Skeletal muscle satellite cell (primary cell): ENCODE measurements around the gene SNAPC2.
"Not testable (repeated sequence)": the region's sequence is repeated elsewhere in the genome, so short reads cannot be mapped to it uniquely, and the experiment has no call there.

Experiments
- H3K27me3 ChIP-seq: 2 replicates; pipeline ENCODE4 v1.7.0; 2013; ENCODE audit warnings: low read length; ENCODE audit not compliant: control insufficient read depth, insufficient read depth
- H3K36me3 ChIP-seq: 2 replicates; pipeline ENCODE4 v1.7.0; 2013; ENCODE audit warnings: mild to moderate bottlenecking, control low read depth, low read length; ENCODE audit not compliant: insufficient read depth
- H3K4me1 ChIP-seq: 2 replicates; pipeline ENCODE4 v1.7.0; 2013; ENCODE audit warnings: low read length; ENCODE audit not compliant: control insufficient read depth, insufficient read depth
- H3K4me2 ChIP-seq: 2 replicates; pipeline ENCODE4 v1.7.0; 2013; ENCODE audit warnings: mild to moderate bottlenecking, low read length
- H3K4me3 ChIP-seq: 2 replicates; pipeline ENCODE4 v1.7.0; 2013; ENCODE audit warnings: low read length
- H3K9ac ChIP-seq: 2 replicates; pipeline ENCODE4 v1.7.0; 2013; ENCODE audit warnings: mild to moderate bottlenecking, low read depth, low read length, moderate library complexity
- H3K9me3 ChIP-seq: replicated peaks from 2 replicates; pipeline ENCODE4 v1.7.0; 2013; ENCODE audit warnings: mild to moderate bottlenecking, control low read depth, low read length

The SNAPC2 gene

GRCh38 chr19:7912144-7912696, 7.9 kb upstream of the SNAPC2 start:
- Histone ChIP-seq H3K9me3 (no peaks in the 10 kb centered on the region), H3K27me3 (peaks cover 15% of the 10 kb centered on the region), H3K36me3 (peaks cover 29% of the 10 kb centered on the region), H3K9ac (no peak overlapping the region), H3K4me3 (no peak overlapping the region), H3K4me1 (peaks cover 17% of the 10 kb centered on the region), H3K4me2 (no peak overlapping the region)

GRCh38 chr19:7912697-7913564, 7.2 kb upstream of the SNAPC2 start:
- Histone ChIP-seq H3K4me2 (no peak overlapping the region), H3K27me3 (peaks cover 17% of the 10 kb centered on the region), H3K9ac (no peak overlapping the region), H3K4me1 (peaks cover 24% of the 10 kb centered on the region), H3K9me3 (no peaks in the 10 kb centered on the region), H3K4me3 (no peak overlapping the region), H3K36me3 (peaks cover 27% of the 10 kb centered on the region)

GRCh38 chr19:7913652-7914051, 6.5 kb upstream of the SNAPC2 start:
- peaks cover 27% of the 10 kb centered on the region for H3K36me3 ChIP-seq
- H3K9me3 ChIP-seq = no peaks in the 10 kb centered on the region
- no peak overlapping the region for H3K9ac ChIP-seq
- peaks cover 25% of the 10 kb centered on the region for H3K4me1 ChIP-seq
- H3K27me3 ChIP-seq = peaks cover 17% of the 10 kb centered on the region
- H3K4me2 ChIP-seq = no peak overlapping the region
- no peak overlapping the region for H3K4me3 ChIP-seq

DNA sequence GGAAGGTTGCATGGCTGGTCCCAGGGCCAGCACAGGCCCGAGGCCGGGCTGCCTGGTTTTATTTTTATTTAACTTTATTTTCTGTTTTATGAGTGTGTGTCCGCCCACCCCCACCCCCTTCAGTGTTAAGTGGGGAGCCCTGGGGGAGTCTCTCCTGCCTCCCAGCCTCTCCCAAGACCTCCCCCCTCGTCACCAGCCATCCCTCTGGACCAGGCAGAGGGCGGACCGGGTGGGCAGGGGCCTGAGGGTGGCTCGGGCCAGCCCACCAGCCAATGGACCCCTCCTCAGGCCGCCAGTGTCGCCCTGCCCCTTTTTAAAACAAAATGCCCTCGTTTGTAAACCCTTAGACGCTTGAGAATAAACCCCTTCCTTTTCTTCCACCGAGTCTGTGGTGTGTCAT, 6.0 kb upstream of the SNAPC2 start:
- Histone ChIP-seq H3K4me1 (peaks cover 25% of the 10 kb centered on the region), H3K9me3 (no peaks in the 10 kb centered on the region), H3K4me2 (no peak overlapping the region), H3K27me3 (peaks cover 17% of the 10 kb centered on the region), H3K36me3 (peaks cover 25% of the 10 kb centered on the region), H3K9ac (no peak overlapping the region), H3K4me3 (no peak overlapping the region)

DNA sequence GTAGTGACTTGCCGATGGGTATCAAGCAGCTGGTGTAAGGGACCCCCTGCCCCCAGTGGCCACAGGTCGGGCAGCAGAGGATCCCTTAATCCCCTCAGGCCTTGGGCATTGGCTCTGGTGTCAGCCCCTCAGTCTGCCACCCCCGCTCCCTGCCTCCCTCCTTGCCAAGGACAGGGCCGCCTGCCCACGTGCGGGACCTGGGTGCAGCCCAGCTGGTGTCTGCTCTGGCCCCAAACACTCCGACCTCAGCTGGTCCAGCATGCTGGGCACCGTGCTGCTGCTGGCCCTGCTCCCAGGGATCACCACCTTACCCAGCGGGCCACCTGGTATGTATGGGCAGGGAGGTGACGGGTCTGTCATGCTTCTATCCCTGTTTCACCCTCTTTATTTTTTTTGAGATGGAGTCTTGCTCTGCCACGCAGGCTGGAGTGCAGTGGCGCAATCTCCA, 5.5 kb upstream of the SNAPC2 start, which contains the start of gene TGFBR3L:
TSS of gene TGFBR3L (plus strand) at position 233 of the 448 bp plus-strand sequence.
- Histone ChIP-seq H3K4me3 (no peak within 1 kb of the TSS), H3K27me3 (peaks cover 17% of the 10 kb centered on the region), H3K36me3 (peaks cover 22% of the 10 kb centered on the region), H3K9me3 (no peaks in the 10 kb centered on the region), H3K4me1 (peaks cover 28% of the 10 kb centered on the region), H3K4me2 (peak within 1 kb of the TSS; percentile 80), H3K9ac (no peak within 1 kb of the TSS)

GRCh38 chr19:7915250-7916102, 4.7 kb upstream of the SNAPC2 start:
- H3K9me3 ChIP-seq = no peaks in the 10 kb centered on the region
- H3K4me1 ChIP-seq = peaks cover 32% of the 10 kb centered on the region
- H3K9ac ChIP-seq = peak overlapping the region; percentile 14
- H3K27me3 ChIP-seq = peaks cover 17% of the 10 kb centered on the region
- peaks cover 16% of the 10 kb centered on the region for H3K36me3 ChIP-seq
- peak overlapping the region; percentile 80 for H3K4me2 ChIP-seq
- H3K4me3 ChIP-seq = peak overlapping the region; percentile 64

GRCh38 chr19:7916103-7916954, 3.8 kb upstream of the SNAPC2 start:
- Histone ChIP-seq H3K4me2 (peak overlapping the region; percentile 80), H3K4me3 (peak overlapping the region; percentile 64), H3K36me3 (peaks cover 10% of the 10 kb centered on the region), H3K9me3 (no peaks in the 10 kb centered on the region), H3K9ac (peak overlapping the region; percentile 14), H3K27me3 (peaks cover 17% of the 10 kb centered on the region), H3K4me1 (peaks cover 37% of the 10 kb centered on the region)

DNA sequence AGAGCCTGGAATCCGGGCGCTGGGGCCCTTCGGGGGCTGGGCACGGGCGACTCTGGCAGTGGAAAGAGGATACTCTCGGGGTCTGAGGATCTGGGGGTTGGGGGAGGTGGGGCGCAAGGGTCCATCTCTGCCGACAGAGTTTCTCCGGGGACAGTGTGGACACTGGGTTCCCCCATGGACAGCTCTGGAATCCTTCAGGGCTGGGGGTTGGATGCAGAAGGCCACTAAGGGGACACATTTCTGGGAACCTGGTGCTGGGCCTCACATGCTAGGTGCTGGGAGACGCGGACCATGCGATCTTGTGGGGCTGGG, 3.2 kb upstream of the SNAPC2 start:
- Histone ChIP-seq H3K27me3 (peaks cover 17% of the 10 kb centered on the region), H3K9ac (peak overlapping the region; percentile 14), H3K4me3 (peak overlapping the region; percentile 64), H3K4me2 (peak overlapping the region; percentile 80), H3K4me1 (peaks cover 42% of the 10 kb centered on the region), H3K36me3 (peaks cover 6% of the 10 kb centered on the region), H3K9me3 (no peaks in the 10 kb centered on the region)

DNA sequence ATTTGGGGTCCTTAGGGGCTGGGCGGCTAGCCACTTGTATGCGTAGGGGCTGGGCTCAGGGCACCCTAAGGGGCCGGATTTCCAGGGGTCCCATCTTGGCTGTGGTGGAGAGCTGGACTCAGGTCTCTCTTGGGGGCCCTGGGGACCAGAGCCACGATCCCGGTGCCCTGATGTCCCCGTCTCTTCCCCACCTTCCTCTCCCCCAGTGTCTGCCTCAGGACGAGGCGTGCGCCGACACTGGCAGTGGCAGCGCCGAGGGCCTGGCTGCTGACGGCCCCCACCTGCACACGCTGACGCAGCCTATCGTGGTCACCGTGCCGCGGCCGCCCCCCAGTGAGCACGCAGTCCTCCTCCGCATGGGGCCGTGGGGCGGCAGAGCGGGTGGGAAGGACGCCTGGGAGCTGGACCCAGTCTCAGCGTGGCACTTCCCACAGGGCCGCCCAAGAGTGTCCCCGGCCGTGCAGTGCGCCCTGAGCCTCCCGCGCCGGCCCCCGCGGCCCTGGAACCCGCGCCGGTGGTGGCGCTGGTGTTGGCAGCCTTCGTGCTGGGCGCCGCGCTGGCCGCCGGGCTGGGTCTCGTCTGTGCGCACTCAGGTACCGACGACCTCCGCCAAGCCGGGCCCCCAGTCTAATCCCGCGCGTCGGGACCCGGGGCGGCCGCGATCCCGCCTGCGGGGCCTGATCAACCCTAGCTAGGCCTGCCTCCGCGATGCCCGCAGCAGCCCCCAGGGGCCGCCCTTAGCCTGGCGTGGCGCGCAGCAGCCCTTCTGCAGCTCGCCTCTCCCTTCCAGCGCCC, 2.7 kb upstream of the SNAPC2 start:
- Histone ChIP-seq H3K4me2 (peak overlapping the region; percentile 80), H3K4me1 (peaks cover 47% of the 10 kb centered on the region), H3K4me3 (peak overlapping the region; percentile 64), H3K9ac (peak overlapping the region; percentile 63), H3K36me3 (peaks cover 11% of the 10 kb centered on the region), H3K27me3 (peaks cover 17% of the 10 kb centered on the region), H3K9me3 (no peaks in the 10 kb centered on the region)

- peak overlapping the region; percentile 63 for H3K9ac ChIP-seq
- H3K4me2 ChIP-seq = peak overlapping the region; percentile 80
- H3K27me3 ChIP-seq = peaks cover 17% of the 10 kb centered on the region
- H3K36me3 ChIP-seq = peaks cover 14% of the 10 kb centered on the region
- peaks cover 47% of the 10 kb centered on the region for H3K4me1 ChIP-seq
- H3K9me3 ChIP-seq = not testable (repeated sequence)
- H3K4me3 ChIP-seq = peak overlapping the region; percentile 64
Observed at GRCh38 chr19:7918062-7918614, 2.0 kb upstream of the SNAPC2 start.
